Measurements from ENCODE around the gene METAP2.
"Not testable (repeated sequence)": the region's sequence is repeated elsewhere in the genome, so short reads cannot be mapped to it uniquely, and the experiment has no call there.

Gene METAP2

GRCh38 chr12:95463050-95463449 is 10.9 kb upstream of the METAP2 start:
- no peak for DNase-seq

GRCh38 chr12:95463776-95464175 is 10.2 kb upstream of the METAP2 start:
- not testable (repeated sequence) for DNase-seq

GRCh38 chr12:95465275-95465674 is 8.7 kb upstream of the METAP2 start:
- no peak for DNase-seq

- no peak for DNase-seq
These were observed 3.7 kb upstream of the METAP2 start for GRCh38 chr12:95470300-95470699.

GRCh38 chr12:95473231-95473883 is 595 bp upstream of the METAP2 start:
- peak; percentile 48 for DNase-seq

GRCh38 chr12:95474660-95474958 is 657 bp downstream of the METAP2 start:
- DNase-seq = peak; percentile 30

GRCh38 chr12:95480230-95480629 is 6.3 kb downstream of the METAP2 start:
- DNase-seq = no peak

- no peak for DNase-seq
These were observed 7.1 kb downstream of the METAP2 start for GRCh38 chr12:95481072-95481471.

- no peak for DNase-seq
These were observed 7.9 kb downstream of the METAP2 start for GRCh38 chr12:95481888-95482287.

- not testable (repeated sequence) for DNase-seq
These were observed 8.6 kb downstream of the METAP2 start for GRCh38 chr12:95482564-95482963.

- DNase-seq = no peak
These were observed 10.6 kb downstream of the METAP2 start for GRCh38 chr12:95484524-95484923.

GRCh38 chr12:95487024-95487423 is 13.1 kb downstream of the METAP2 start:
- no peak for DNase-seq

- no peak for DNase-seq
These were observed 18.5 kb downstream of the METAP2 start for GRCh38 chr12:95492462-95492861.

GRCh38 chr12:95494888-95495287 is 20.9 kb downstream of the METAP2 start:
- no peak for DNase-seq

- no peak for DNase-seq
These were observed 21.5 kb downstream of the METAP2 start for GRCh38 chr12:95495433-95495832.

GRCh38 chr12:95497031-95497430 is 23.1 kb downstream of the METAP2 start:
- DNase-seq = no peak

GRCh38 chr12:95498968-95499367 is 25.0 kb downstream of the METAP2 start:
- DNase-seq = no peak

GRCh38 chr12:95499772-95500171 is 25.8 kb downstream of the METAP2 start:
- no peak for DNase-seq

GRCh38 chr12:95504140-95504539 is 30.2 kb downstream of the METAP2 start:
- DNase-seq = no peak

- DNase-seq = no peak
These were observed 31.1 kb downstream of the METAP2 start for GRCh38 chr12:95505039-95505438.

GRCh38 chr12:95506707-95507523 is 33.0 kb downstream of the METAP2 start:
- no peak for DNase-seq

- DNase-seq = no peak
These were observed 35.3 kb downstream of the METAP2 start for GRCh38 chr12:95509300-95509699.

- DNase-seq = no peak
These were observed 38.0 kb downstream of the METAP2 start for GRCh38 chr12:95511977-95512376.

- DNase-seq = no peak
These were observed 39.6 kb downstream of the METAP2 start for GRCh38 chr12:95513599-95513998.

GRCh38 chr12:95515197-95515596 is 41.2 kb downstream of the METAP2 start:
- no peak for DNase-seq

All from left hindlimb (tissue), 1 donor.